ENCODE measurements around the gene PROSER3.

GRCh38 chr19:35734273-35734672, 23.7 kb upstream of the PROSER3 start:
- TF ChIP-seq MXI1 (conservative IDR thresholded peaks at IDR 0.05; ENCODE audit: poor library complexity, severe bottlenecking), result no peak
- TF ChIP-seq CTCF (IDR thresholded peaks at IDR 0.05; ENCODE audit: poor library complexity, severe bottlenecking), result no peak
